Heart left ventricle (tissue), 13 donors: ENCODE results near the gene RBSN.

Experiments used
- POLR2A ChIP-seq, 2 donors: fragments of 450-650 bp; IDR thresholded peaks; one replicate each; pipeline ENCODE4 v1.6.1; 2017; ENCODE audit warnings: antibody characterized with exemption in 2 of 2, mild to moderate bottlenecking in 2 of 2, moderate library complexity in 2 of 2
- TF ChIP-seq, protein P1 (sequence below), 12 donors: fragments of 200-600 bp; sonication (generic) in 4 of 12; IDR thresholded peaks; one replicate each; pipeline versions ENCODE4 v1.5.0 to v1.8.0; 2018 to 2022; ENCODE audit warnings: antibody characterized with exemption in 12 of 12, mild to moderate bottlenecking in 5 of 12
- donor health status: ischemic (EF 13 %, LVEDD 7.1; RV severe dilation, severe dysfunction).
- donor health status: DM: no; HTN: yes; CAD: no.
- donor health status: DM: no; HTN: no; CAD: no.
- donor health status: ischemic (EF 25% LVEDD 6.9; RV normal size, moderate dysfunction).
- donor health status: ischemic (EF 25% LVEDD 5.7; RV mildly dilated, moderate dysfunction).
- donor health status: ischemic (EF 35%, LVEDD 5.7; RV mildly dilated, moderate dysfunction).
- donor health status: nonischemic (EF 11% LVEDD 7.7; RV severe dilation, severe dysfunction).
- donor health status: DM: yes; HTN: yes; CAD: no.
- donor health status: PGD.
- donor health status: ischemic (EF 29% LVEDD 5.4; RV normal size, mild dysfunction).
- donor health status: nonischemic (EF 23%, LVEDD 6.1; RV moderate dilation, normal function).

GRCh38 chr3:15051531-15051930 is 47.4 kb downstream of the RBSN start:
- TF ChIP-seq, protein P1, sequence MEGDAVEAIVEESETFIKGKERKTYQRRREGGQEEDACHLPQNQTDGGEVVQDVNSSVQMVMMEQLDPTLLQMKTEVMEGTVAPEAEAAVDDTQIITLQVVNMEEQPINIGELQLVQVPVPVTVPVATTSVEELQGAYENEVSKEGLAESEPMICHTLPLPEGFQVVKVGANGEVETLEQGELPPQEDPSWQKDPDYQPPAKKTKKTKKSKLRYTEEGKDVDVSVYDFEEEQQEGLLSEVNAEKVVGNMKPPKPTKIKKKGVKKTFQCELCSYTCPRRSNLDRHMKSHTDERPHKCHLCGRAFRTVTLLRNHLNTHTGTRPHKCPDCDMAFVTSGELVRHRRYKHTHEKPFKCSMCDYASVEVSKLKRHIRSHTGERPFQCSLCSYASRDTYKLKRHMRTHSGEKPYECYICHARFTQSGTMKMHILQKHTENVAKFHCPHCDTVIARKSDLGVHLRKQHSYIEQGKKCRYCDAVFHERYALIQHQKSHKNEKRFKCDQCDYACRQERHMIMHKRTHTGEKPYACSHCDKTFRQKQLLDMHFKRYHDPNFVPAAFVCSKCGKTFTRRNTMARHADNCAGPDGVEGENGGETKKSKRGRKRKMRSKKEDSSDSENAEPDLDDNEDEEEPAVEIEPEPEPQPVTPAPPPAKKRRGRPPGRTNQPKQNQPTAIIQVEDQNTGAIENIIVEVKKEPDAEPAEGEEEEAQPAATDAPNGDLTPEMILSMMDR (IDR thresholded peaks at IDR 0.05): peak in 11 of 12 donors; percentile 15 to 53 (median 39)
- no peak for TF ChIP-seq POLR2A (IDR thresholded peaks at IDR 0.05)
